ENCODE results near the gene AP2B1.

The AP2B1 gene

DNA sequence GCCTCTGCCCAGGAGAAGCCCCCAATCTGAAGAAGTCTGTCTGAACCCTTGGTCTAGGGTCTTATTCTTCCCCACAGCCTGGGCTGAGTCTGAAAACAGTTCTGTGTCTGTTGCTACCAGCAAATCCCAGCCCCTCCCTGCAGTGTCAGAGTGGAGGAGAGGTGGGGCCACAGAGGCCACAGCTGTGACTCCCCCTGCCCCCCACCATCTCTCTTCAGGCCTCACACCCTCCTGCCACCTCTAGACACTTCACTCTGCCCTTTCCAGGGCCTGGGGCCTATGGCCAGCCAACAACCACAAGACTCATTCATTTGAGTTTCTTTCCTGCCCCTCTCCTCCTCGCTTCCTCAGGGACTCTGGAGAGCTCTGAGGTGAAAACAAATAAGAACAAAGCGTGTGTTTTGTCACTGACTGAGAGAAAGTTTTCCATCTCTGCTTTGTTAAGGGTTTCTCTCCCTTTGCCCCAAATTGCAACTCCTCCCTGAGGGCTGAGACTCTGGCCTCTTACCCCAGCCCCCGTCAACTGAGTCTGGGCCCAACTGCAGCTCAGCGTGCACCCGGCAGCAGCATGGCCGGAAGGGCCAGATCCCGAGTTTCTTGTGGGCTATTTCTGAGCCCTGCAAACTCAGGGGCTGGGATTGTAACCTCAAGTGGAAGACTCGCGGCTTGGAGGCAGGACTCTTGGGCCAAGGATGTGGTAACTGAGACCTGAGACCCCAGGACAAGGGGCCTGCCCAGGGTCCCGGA, 186.7 kb downstream of the AP2B1 start:
- DNase-seq (ENCODE audit: low spot score): no peak

DNA sequence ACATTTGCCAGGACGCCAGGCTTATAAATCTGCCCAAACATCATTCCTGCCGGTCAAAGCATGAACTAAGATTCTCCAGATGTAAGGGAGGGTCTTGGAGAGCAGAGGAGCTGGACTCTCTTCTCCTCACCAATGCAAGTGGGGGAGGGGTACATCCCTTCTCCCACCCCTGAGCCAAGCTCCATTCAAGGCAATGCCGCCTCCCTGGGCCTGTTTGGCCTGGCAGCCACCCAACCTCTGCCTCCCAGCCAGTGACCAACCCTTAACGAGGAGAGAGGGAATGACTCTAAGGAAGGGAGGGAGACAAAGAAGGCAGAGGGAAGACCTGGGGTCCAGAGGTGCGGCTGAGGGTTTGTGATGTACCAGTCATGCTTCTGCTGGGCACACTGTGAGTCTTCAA, 187.4 kb downstream of the AP2B1 start:
- DNase-seq (ENCODE audit: low spot score): no peak

DNA sequence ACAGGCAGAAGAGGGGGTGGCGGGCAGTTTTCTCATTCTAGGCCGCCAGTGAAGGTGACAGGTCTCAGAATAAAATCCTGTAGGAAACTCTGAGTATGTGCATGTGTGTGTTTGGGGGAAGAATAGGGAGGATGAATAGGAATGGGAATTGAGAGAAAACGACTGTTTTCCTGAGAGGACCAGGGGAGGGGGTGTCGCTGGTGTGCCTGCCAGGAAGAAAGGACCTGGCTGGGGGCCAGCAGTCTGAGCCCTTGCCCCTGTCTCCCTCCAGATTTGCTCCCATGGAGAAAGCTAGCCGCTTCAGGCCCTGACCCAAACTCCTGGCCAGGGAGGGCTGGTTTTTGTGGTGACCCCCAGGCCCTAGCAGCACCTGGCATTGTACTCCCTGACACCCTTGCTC, 187.9 kb downstream of the AP2B1 start:
- no peak for DNase-seq (ENCODE audit: low spot score)

DNA sequence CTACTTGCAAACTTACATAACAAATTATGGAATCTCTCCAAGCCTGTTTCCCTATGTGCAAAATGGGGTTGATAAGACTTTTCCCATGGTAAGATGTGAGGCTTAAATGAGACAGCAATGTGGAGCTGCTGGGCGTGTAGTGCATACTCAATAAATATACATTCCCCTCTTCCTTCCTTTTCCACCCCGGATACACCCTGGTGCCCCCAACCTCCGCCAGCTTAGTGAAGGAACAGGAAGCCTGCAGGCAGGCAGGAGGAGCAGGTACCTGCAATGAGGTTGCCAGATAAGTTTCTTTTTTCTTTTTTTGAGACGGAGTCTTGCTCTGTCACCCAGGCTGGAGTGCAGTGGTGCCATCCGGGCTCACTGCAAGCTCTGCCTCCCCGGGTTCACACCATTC, 188.5 kb downstream of the AP2B1 start:
- DNase-seq (ENCODE audit: low spot score): no peak
